ENCODE measurements around the gene GRK5.
A peak's percentile ranks its signal among the peaks of the same experiment; 100 is the strongest.

The GRK5 gene

GRCh38 chr10:119483001-119483400, 275.6 kb downstream of the GRK5 start:
- Histone ChIP-seq H3K9ac (ENCODE audit: low read length) (no peak overlapping the region), H4K8ac (ENCODE audit: low read depth, low read length) (no peak overlapping the region), H3K4me1 (ENCODE audit: control insufficient read depth in 1 of 2, insufficient read depth in 2 of 2, low read length in 2 of 2) (no peaks in the 10 kb centered on the region), H3K27me3 (ENCODE audit: insufficient read depth, low read length) (peaks cover 3% of the 10 kb centered on the region), H3K14ac (ENCODE audit: low read length) (no peak overlapping the region), H3K9me3 (ENCODE audit: insufficient read depth, low read depth, low read length) (no peaks in the 10 kb centered on the region), H2AFZ (ENCODE audit: insufficient read depth, low read length, poor library complexity) (no peak overlapping the region), H3K18ac (ENCODE audit: low read length) (no peak overlapping the region), H3K79me2 (ENCODE audit: control insufficient read depth, insufficient read depth, low read length, poor library complexity) (no peaks in the 10 kb centered on the region), H3K36me3 (ENCODE audit: control insufficient read depth in 1 of 2, insufficient read depth in 2 of 2, low read length in 2 of 2) (no peaks in the 10 kb centered on the region), H3K23ac (ENCODE audit: low read length) (no peak overlapping the region), H4K12ac (ENCODE audit: low read depth, low read length) (no peak overlapping the region), H3K4me3 (ENCODE audit: low read depth, low read length) (no peak overlapping the region), H2AK5ac (ENCODE audit: low read length) (no peak overlapping the region), H3K27ac (ENCODE audit: low read depth, low read length) (no peak overlapping the region), H3K4me2 (ENCODE audit: low read length) (no peak overlapping the region), H3K4ac (ENCODE audit: low read depth, low read length) (no peak overlapping the region), H2BK5ac (ENCODE audit: low read depth, low read length, poor library complexity) (no peak overlapping the region), H2BK12ac (ENCODE audit: low read length) (no peak overlapping the region), H3K79me1 (ENCODE audit: low read length) (no peaks in the 10 kb centered on the region), H2BK120ac (ENCODE audit: insufficient read depth, low read length, poor library complexity) (no peak overlapping the region), H4K91ac (ENCODE audit: low read depth, low read length) (no peak overlapping the region)
- no peak for DNase-seq
- no CpG with 5 or more reads among the region's 6 CpGs for WGBS (ENCODE audit: extremely low coverage, insufficient coverage, insufficient read length)

GRCh38 chr10:119483839-119484238, 276.5 kb downstream of the GRK5 start:
- Histone ChIP-seq H3K9me3 (ENCODE audit: insufficient read depth, low read depth, low read length) (no peaks in the 10 kb centered on the region), H2BK120ac (ENCODE audit: insufficient read depth, low read length, poor library complexity) (no peak overlapping the region), H3K27me3 (ENCODE audit: insufficient read depth, low read length) (peaks cover 2% of the 10 kb centered on the region), H3K79me2 (ENCODE audit: control insufficient read depth, insufficient read depth, low read length, poor library complexity) (no peaks in the 10 kb centered on the region), H3K36me3 (ENCODE audit: control insufficient read depth in 1 of 2, insufficient read depth in 2 of 2, low read length in 2 of 2) (no peaks in the 10 kb centered on the region), H3K18ac (ENCODE audit: low read length) (no peak overlapping the region), H2AK5ac (ENCODE audit: low read length) (no peak overlapping the region), H3K23ac (ENCODE audit: low read length) (no peak overlapping the region), H3K4me2 (ENCODE audit: low read length) (no peak overlapping the region), H2BK5ac (ENCODE audit: low read depth, low read length, poor library complexity) (no peak overlapping the region), H4K8ac (ENCODE audit: low read depth, low read length) (no peak overlapping the region), H3K4me1 (ENCODE audit: control insufficient read depth in 1 of 2, insufficient read depth in 2 of 2, low read length in 2 of 2) (no peaks in the 10 kb centered on the region), H3K79me1 (ENCODE audit: low read length) (no peaks in the 10 kb centered on the region), H4K12ac (ENCODE audit: low read depth, low read length) (no peak overlapping the region), H4K91ac (ENCODE audit: low read depth, low read length) (no peak overlapping the region), H3K27ac (ENCODE audit: low read depth, low read length) (no peak overlapping the region), H2BK12ac (ENCODE audit: low read length) (no peak overlapping the region), H3K4ac (ENCODE audit: low read depth, low read length) (no peak overlapping the region), H3K9ac (ENCODE audit: low read length) (no peak overlapping the region), H2AFZ (ENCODE audit: insufficient read depth, low read length, poor library complexity) (no peak overlapping the region), H3K4me3 (ENCODE audit: low read depth, low read length) (no peak overlapping the region), H3K14ac (ENCODE audit: low read length) (no peak overlapping the region)
- no CpG with 5 or more reads among the region's 9 CpGs for WGBS (ENCODE audit: extremely low coverage, insufficient coverage, insufficient read length)
- peak in 1 of 2 donors; percentile 15 for DNase-seq

- H3K4me2 ChIP-seq (ENCODE audit: low read length) = no peak overlapping the region
- peaks cover 0 to 3% of the 10 kb centered on the region in 2 experiments for H3K4me1 ChIP-seq (ENCODE audit: control insufficient read depth in 1 of 2, insufficient read depth in 2 of 2, low read length in 2 of 2)
- no CpG with 5 or more reads among the region's 7 CpGs for WGBS (ENCODE audit: extremely low coverage, insufficient coverage, insufficient read length)
Measured at GRCh38 chr10:119488675-119489074, 281.3 kb downstream of the GRK5 start.

GRCh38 chr10:119489991-119490326, 282.6 kb downstream of the GRK5 start:
- no CpG with 5 or more reads among the region's 5 CpGs for WGBS (ENCODE audit: extremely low coverage, insufficient coverage, insufficient read length)
- DNase-seq = no peak
- H2BK12ac ChIP-seq (ENCODE audit: low read length) = no peak overlapping the region
- no peak overlapping the region for H4K12ac ChIP-seq (ENCODE audit: low read depth, low read length)
- H2BK120ac ChIP-seq (ENCODE audit: insufficient read depth, low read length, poor library complexity) = no peak overlapping the region
- H3K79me2 ChIP-seq (ENCODE audit: control insufficient read depth, insufficient read depth, low read length, poor library complexity) = no peaks in the 10 kb centered on the region
- H3K23ac ChIP-seq (ENCODE audit: low read length) = no peak overlapping the region
- no peak overlapping the region for H2AK5ac ChIP-seq (ENCODE audit: low read length)
- H3K4me1 ChIP-seq (ENCODE audit: control insufficient read depth in 1 of 2, insufficient read depth in 2 of 2, low read length in 2 of 2) = peaks cover 0 to 3% of the 10 kb centered on the region in 2 experiments
- no peak overlapping the region for H3K18ac ChIP-seq (ENCODE audit: low read length)
- H4K8ac ChIP-seq (ENCODE audit: low read depth, low read length) = no peak overlapping the region
- H3K4me2 ChIP-seq (ENCODE audit: low read length) = peak overlapping the region; percentile 64
- no peaks in the 10 kb centered on the region for H3K9me3 ChIP-seq (ENCODE audit: insufficient read depth, low read depth, low read length)
- H3K36me3 ChIP-seq (ENCODE audit: control insufficient read depth in 1 of 2, insufficient read depth in 2 of 2, low read length in 2 of 2) = no peaks in the 10 kb centered on the region
- H3K79me1 ChIP-seq (ENCODE audit: low read length) = no peaks in the 10 kb centered on the region
- no peaks in the 10 kb centered on the region for H3K27me3 ChIP-seq (ENCODE audit: insufficient read depth, low read length)
- no peak overlapping the region for H3K9ac ChIP-seq (ENCODE audit: low read length)
- H2BK5ac ChIP-seq (ENCODE audit: low read depth, low read length, poor library complexity) = no peak overlapping the region
- H3K4ac ChIP-seq (ENCODE audit: low read depth, low read length) = no peak overlapping the region
- H3K27ac ChIP-seq (ENCODE audit: low read depth, low read length) = no peak overlapping the region
- H4K91ac ChIP-seq (ENCODE audit: low read depth, low read length) = no peak overlapping the region
- H3K4me3 ChIP-seq (ENCODE audit: low read depth, low read length) = no peak overlapping the region
- H2AFZ ChIP-seq (ENCODE audit: insufficient read depth, low read length, poor library complexity) = no peak overlapping the region
- no peak overlapping the region for H3K14ac ChIP-seq (ENCODE audit: low read length)

More at GRCh38 chr10:119488675-119489074, 281.3 kb downstream of the GRK5 start:
- H3K14ac ChIP-seq (ENCODE audit: low read length) = no peak overlapping the region
- no peak overlapping the region for H2AFZ ChIP-seq (ENCODE audit: insufficient read depth, low read length, poor library complexity)
- no peaks in the 10 kb centered on the region for H3K36me3 ChIP-seq (ENCODE audit: control insufficient read depth in 1 of 2, insufficient read depth in 2 of 2, low read length in 2 of 2)
- no peak overlapping the region for H2BK5ac ChIP-seq (ENCODE audit: low read depth, low read length, poor library complexity)
- no peak overlapping the region for H3K9ac ChIP-seq (ENCODE audit: low read length)
- DNase-seq = no peak
- H3K9me3 ChIP-seq (ENCODE audit: insufficient read depth, low read depth, low read length) = no peaks in the 10 kb centered on the region
- H3K27ac ChIP-seq (ENCODE audit: low read depth, low read length) = no peak overlapping the region
- no peak overlapping the region for H3K4ac ChIP-seq (ENCODE audit: low read depth, low read length)
- H4K91ac ChIP-seq (ENCODE audit: low read depth, low read length) = no peak overlapping the region
- H2BK120ac ChIP-seq (ENCODE audit: insufficient read depth, low read length, poor library complexity) = no peak overlapping the region
- H4K8ac ChIP-seq (ENCODE audit: low read depth, low read length) = no peak overlapping the region
- no peak overlapping the region for H2AK5ac ChIP-seq (ENCODE audit: low read length)
- no peak overlapping the region for H2BK12ac ChIP-seq (ENCODE audit: low read length)
- no peak overlapping the region for H4K12ac ChIP-seq (ENCODE audit: low read depth, low read length)
- H3K79me2 ChIP-seq (ENCODE audit: control insufficient read depth, insufficient read depth, low read length, poor library complexity) = no peaks in the 10 kb centered on the region
- no peaks in the 10 kb centered on the region for H3K27me3 ChIP-seq (ENCODE audit: insufficient read depth, low read length)
- no peaks in the 10 kb centered on the region for H3K79me1 ChIP-seq (ENCODE audit: low read length)
- H3K4me3 ChIP-seq (ENCODE audit: low read depth, low read length) = no peak overlapping the region
- no peak overlapping the region for H3K18ac ChIP-seq (ENCODE audit: low read length)
- H3K23ac ChIP-seq (ENCODE audit: low read length) = no peak overlapping the region
